ENCODE data around the gene FIGLA.

Gene FIGLA

GRCh38 chr2:70776266-70776665 is 14.2 kb downstream of the FIGLA start:
- no peak for DNase-seq (ENCODE audit: low spot score)
- FAIRE-seq, result no peak

GRCh38 chr2:70775141-70775540 is 15.3 kb downstream of the FIGLA start:
- no peak for DNase-seq (ENCODE audit: low spot score)
- FAIRE-seq, result no peak

- no peak for DNase-seq (ENCODE audit: low spot score)
- no peak for FAIRE-seq
Measured at GRCh38 chr2:70772486-70773155, 17.8 kb downstream of the FIGLA start.

GRCh38 chr2:70771446-70771845 is 19.0 kb downstream of the FIGLA start:
- DNase-seq (ENCODE audit: low spot score), result no peak
- FAIRE-seq, result no peak

- FAIRE-seq (no peak), DNase-seq (ENCODE audit: low spot score) (no peak)
Measured at GRCh38 chr2:70769450-70769849, 21.0 kb downstream of the FIGLA start.

GRCh38 chr2:70768590-70769085 is 21.8 kb downstream of the FIGLA start:
- DNase-seq (ENCODE audit: low spot score) (no peak), FAIRE-seq (no peak)

- no peak for FAIRE-seq
Measured at GRCh38 chr2:70767699-70768589, 22.5 kb downstream of the FIGLA start, which contains the start of gene ADD2. Gene ADD2 (minus strand): TSS chr2:70768200. CDS start chr2:70706408, 61,792 bp downstream.

GRCh38 chr2:70767079-70767698 is 23.3 kb downstream of the FIGLA start:
- no peak for FAIRE-seq
- peak; percentile 46 for DNase-seq (ENCODE audit: low spot score)

More at GRCh38 chr2:70767699-70768589, 22.5 kb downstream of the FIGLA start, which contains the start of gene ADD2:
- DNase-seq (ENCODE audit: low spot score), result peak; percentile 23

GRCh38 chr2:70766357-70767078 is 23.9 kb downstream of the FIGLA start:
- no peak for DNase-seq (ENCODE audit: low spot score)
- no peak for FAIRE-seq

- DNase-seq (ENCODE audit: low spot score) (no peak), FAIRE-seq (no peak)
Measured at GRCh38 chr2:70765507-70765906, 24.9 kb downstream of the FIGLA start.

- DNase-seq (ENCODE audit: low spot score) (no peak), FAIRE-seq (peak; percentile 63)
Measured at GRCh38 chr2:70759446-70759845, 31.0 kb downstream of the FIGLA start.

GRCh38 chr2:70757966-70758365 is 32.5 kb downstream of the FIGLA start:
- DNase-seq (ENCODE audit: low spot score) (no peak), FAIRE-seq (no peak)

- FAIRE-seq (no peak), DNase-seq (ENCODE audit: low spot score) (no peak)
Measured at GRCh38 chr2:70757360-70757759, 33.1 kb downstream of the FIGLA start.

GRCh38 chr2:70756128-70756527 is 34.3 kb downstream of the FIGLA start:
- DNase-seq (ENCODE audit: low spot score) (no peak), FAIRE-seq (no peak)

- no peak for DNase-seq (ENCODE audit: low spot score)
Measured at GRCh38 chr2:70753902-70754301, 36.5 kb downstream of the FIGLA start.

GRCh38 chr2:70753031-70753430 is 37.4 kb downstream of the FIGLA start:
- DNase-seq (ENCODE audit: low spot score) (no peak), FAIRE-seq (no peak)

More at GRCh38 chr2:70753902-70754301, 36.5 kb downstream of the FIGLA start:
- no peak for FAIRE-seq

- DNase-seq (ENCODE audit: low spot score), result no peak
- FAIRE-seq, result no peak
Measured at GRCh38 chr2:70752396-70752795, 38.0 kb downstream of the FIGLA start.

GRCh38 chr2:70751881-70752280 is 38.6 kb downstream of the FIGLA start:
- no peak for FAIRE-seq
- no peak for DNase-seq (ENCODE audit: low spot score)

- DNase-seq (ENCODE audit: low spot score) (no peak), FAIRE-seq (no peak)
Measured at GRCh38 chr2:70750320-70750719, 40.1 kb downstream of the FIGLA start.

GRCh38 chr2:70748002-70748784 is 42.2 kb downstream of the FIGLA start:
- FAIRE-seq, result no peak

More at GRCh38 chr2:70748002-70748784, 42.2 kb downstream of the FIGLA start:
- no peak for DNase-seq (ENCODE audit: low spot score)

Data from urothelium cell line (cell line).